HepG2 (cell line): ENCODE measurements around the gene PRKCG. TPM values are rescaled to one million over a fixed set of nuclear protein-coding genes. Genes with fewer than 3 reads are reported as not detected.

Source experiments
- ATAC-seq: fragments of 200-7000 bp; cut with Tn5 transposase; 3 replicates; pipeline ENCODE4 v1.9.1; 2020; ENCODE audit warnings: mild to moderate bottlenecking, moderate library complexity
- BruUV-seq: library from RNA; stranded (reverse); fragments of 400-500 nt; replicated peaks from 2 replicates; lab custom pipeline; 2021; lab: Mats Ljungman, UMichigan
- CTCF ChIA-PET: fragments of 300-600 bp; formaldehyde crosslinking; extraction: SDS; loops from one replicate; lab custom pipeline; 2021; ENCODE audit warnings: low total read pairs, inconsistent platforms, low intra/inter-chr PET ratio; lab: Yijun Ruan, JAX
- POLR2A ChIA-PET: fragments of 350-600 bp; sonication (Branson Sonifier 250); formaldehyde crosslinking; loops from one replicate; lab custom pipeline; 2020; ENCODE audit warnings: antibody characterized with exemption, inconsistent platforms; lab: Yijun Ruan, JAX
- DNase-seq: peaks from one replicate; pipeline ENCODE4 v3.0.0-alpha.2; 2015; ENCODE audit warnings: low spot score
- FAIRE-seq: peaks from 3 replicates; lab custom pipeline; 2011; peaks lifted over from hg19 to GRCh38; lab: Jason Lieb, UNC
- H2AFZ ChIP-seq: one replicate; pipeline ENCODE4 v1.6.1; 2011; ENCODE audit warnings: low read length, inconsistent platforms
- H3K27ac ChIP-seq: fragments of 300-600 bp; 3 replicates; pipeline ENCODE4 v1.8.0; 2011; ENCODE audit warnings: mixed run types, mild to moderate bottlenecking, mixed read lengths, low read length, inconsistent platforms; ENCODE audit not compliant: insufficient read depth; ENCODE audit errors: extremely low read length
- H3K27me3 ChIP-seq, 2 experiments: fragments of 200-600 bp in 1 of 2; 2 replicates in 1 of 2; 3 replicates in 1 of 2; pipeline versions ENCODE4 v1.6.0 to v1.8.0; 2011; ENCODE audit warnings: low read length in 2 of 2, mild to moderate bottlenecking in 2 of 2, moderate library complexity in 2 of 2, inconsistent platforms in 1 of 2; ENCODE audit not compliant: insufficient read depth in 2 of 2, control insufficient read depth in 1 of 2
- H3K36me3 ChIP-seq, 2 experiments: fragments of 200-600 bp in 1 of 2; replicated peaks in 1 of 2; 2 replicates in 1 of 2; 3 replicates in 1 of 2; pipeline versions ENCODE4 v1.5.1 to v1.8.0; 2011; ENCODE audit warnings: low read length in 2 of 2, inconsistent platforms in 1 of 2; ENCODE audit not compliant: insufficient read depth in 2 of 2, control insufficient read depth in 1 of 2
- H3K4me1 ChIP-seq: 2 replicates; pipeline ENCODE4 v1.5.1; 2012; ENCODE audit warnings: low read length, inconsistent platforms; ENCODE audit not compliant: insufficient read depth
- H3K4me2 ChIP-seq: 2 replicates; pipeline ENCODE4 v1.6.0; 2011; ENCODE audit warnings: low read depth, low read length, inconsistent platforms
- H3K4me3 ChIP-seq, 3 experiments: fragments of 200-600 bp in 1 of 3; sonication (generic), shearing (Covaris generic) in 1 of 3; replicated peaks in 1 of 3; 2 replicates each; pipeline ENCODE4 v1.5.1; 2011 to 2016; ENCODE audit warnings: low read length in 3 of 3, inconsistent platforms in 2 of 3, low read depth in 2 of 3, mild to moderate bottlenecking in 2 of 3, control low read depth in 1 of 3, mixed read lengths in 1 of 3; ENCODE audit not compliant: insufficient read depth in 1 of 3
- H3K79me2 ChIP-seq: one replicate; pipeline ENCODE4 v1.6.1; 2011; ENCODE audit warnings: low read length, inconsistent platforms; ENCODE audit not compliant: insufficient read depth
- H3K9ac ChIP-seq: 2 replicates; pipeline ENCODE4 v1.6.0; 2011; ENCODE audit warnings: mild to moderate bottlenecking, low read depth, low read length, inconsistent platforms; ENCODE audit not compliant: insufficient read depth
- H3K9me3 ChIP-seq: 2 replicates; pipeline ENCODE4 v1.5.1; 2012; ENCODE audit warnings: mild to moderate bottlenecking, low read length
- H4K20me1 ChIP-seq: 2 replicates; pipeline ENCODE4 v1.6.0; 2011; ENCODE audit warnings: inconsistent platforms, mild to moderate bottlenecking, low read length, moderate library complexity; ENCODE audit not compliant: insufficient read depth
- FIP1L1 ChIP-seq: fragments of 200-400 bp; formaldehyde crosslinking; IDR thresholded peaks from 2 replicates; pipeline ENCODE4 v1.6.1; 2018; ENCODE audit warnings: low read depth, mild to moderate bottlenecking, low read length, moderate library complexity, borderline replicate concordance; ENCODE audit not compliant: insufficient read depth
- FLYWCH1 ChIP-seq: sonication (generic); formaldehyde crosslinking; IDR thresholded peaks from 2 replicates; pipeline ENCODE4 v1.8.1; 2023; ENCODE audit warnings: mild to moderate bottlenecking, missing genetic modification reagents
- FOXA3 ChIP-seq: IDR thresholded peaks from 2 replicates; pipeline ENCODE4 v1.6.1; 2016; ENCODE audit warnings: missing genetic modification reagents, missing compliant biosample characterization
- HNF4A ChIP-seq: sonication (generic); formaldehyde crosslinking; IDR thresholded peaks from 2 replicates; pipeline ENCODE4 v1.4.0; 2020; ENCODE audit warnings: missing genetic modification reagents
- IRX3 ChIP-seq: sonication (generic); formaldehyde crosslinking; IDR thresholded peaks from 2 replicates; pipeline ENCODE4 v1.8.1; 2023; ENCODE audit warnings: mild to moderate bottlenecking, low read depth, missing genetic modification reagents, borderline replicate concordance
- NFE2 ChIP-seq: sonication (generic); formaldehyde crosslinking; IDR thresholded peaks from 2 replicates; pipeline ENCODE4 v1.4.0; 2020; ENCODE audit warnings: missing genetic modification reagents
- NR3C1 ChIP-seq: sonication (generic); formaldehyde crosslinking; IDR thresholded peaks from 2 replicates; pipeline ENCODE4 v1.4.0; 2020; ENCODE audit warnings: missing genetic modification reagents
- PAF1 ChIP-seq: IDR thresholded peaks from 2 replicates; pipeline ENCODE4 v1.6.1; 2016; ENCODE audit warnings: missing genetic modification reagents, missing compliant biosample characterization
- PHF20 ChIP-seq: sonication (generic); formaldehyde crosslinking; IDR thresholded peaks from 2 replicates; pipeline ENCODE4 v1.5.0; 2020; ENCODE audit warnings: mild to moderate bottlenecking, missing genetic modification reagents
- POLR2AphosphoS2 ChIP-seq: IDR thresholded peaks from 2 replicates; pipeline ENCODE4 v1.6.1; 2011; ENCODE audit warnings: low read depth, low read length, improper control_type of control experiment
- RARG ChIP-seq: sonication (generic); formaldehyde crosslinking; IDR thresholded peaks from 2 replicates; pipeline ENCODE4 v1.4.0; 2020; ENCODE audit warnings: low read depth, mild to moderate bottlenecking, missing genetic modification reagents
- SRF ChIP-seq: IDR thresholded peaks from 2 replicates; pipeline ENCODE4 v1.6.1; 2011; ENCODE audit warnings: mild to moderate bottlenecking, low read depth, low read length, moderate library complexity
- ZBTB38 ChIP-seq: sonication (generic); formaldehyde crosslinking; IDR thresholded peaks from 2 replicates; pipeline ENCODE4 v1.5.1; 2020; ENCODE audit warnings: mild to moderate bottlenecking, missing genetic modification reagents
- ZNF251 ChIP-seq: sonication (generic); formaldehyde crosslinking; IDR thresholded peaks from 2 replicates; pipeline ENCODE4 v1.9.0; 2021; ENCODE audit warnings: mild to moderate bottlenecking, missing genetic modification reagents
- ZNF615 ChIP-seq: sonication (generic); formaldehyde crosslinking; IDR thresholded peaks from 2 replicates; pipeline ENCODE4 v1.5.0; 2020; ENCODE audit warnings: mild to moderate bottlenecking, missing genetic modification reagents, borderline replicate concordance
- ZNF879 ChIP-seq: sonication (generic); formaldehyde crosslinking; IDR thresholded peaks from 2 replicates; pipeline ENCODE4 v1.8.1; 2023; ENCODE audit warnings: missing genetic modification reagents
- WGBS: methylation state at CpG from one replicate; pipeline ENCODE4 v1.1.6; 2017; ENCODE audit warnings: low lambda C conversion rate; 5-methylcytosine and 5-hydroxymethylcytosine counted together
- in situ Hi-C: cut with HindIII; loops from 2 replicates; pipeline ENCODE4 v1.10.0; 2017; ENCODE audit warnings: low pct_unique_long_range_greater_than_20kb; ENCODE audit not compliant: extremely low pct_ligation_motif_present
- intact Hi-C: fragments of 100-400 bp; cut with micrococcal nuclease; formaldehyde crosslinking; loops from one replicate; pipeline ENCODE4 v1.10.0; 2022; ENCODE audit not compliant: unreplicated experiment
- polyA plus RNA-seq, 8 experiments: library from polyadenylated mRNA; depleted of rRNA in 3 of 8; stranded (reverse) in 7 of 8; unstranded in 1 of 8; fragments of >200 nt; fragmentation: Illumina TruSeq in 4 of 8; extraction: Trizol in 4 of 8; gene quantifications; 2 replicates each; pipeline versions ENCODE4 v1.2.1 to v1.2.3, GENCODE V29; 2011 to 2016; ENCODE audit warnings: low read depth in 4 of 8, missing spikeins in 1 of 8, mixed read lengths in 1 of 8; ENCODE audit not compliant: insufficient read depth in 1 of 8
- total RNA-seq, 5 experiments: library from RNA; depleted of rRNA; stranded (reverse); fragments of >200 nt; fragmentation: Illumina TruSeq; extraction: Trizol; gene quantifications; 2 replicates each; pipeline ENCODE4 v1.2.3, GENCODE V29; 2016; ENCODE audit warnings: low read depth in 1 of 5
- TF ChIP-seq, protein P1 (sequence below): sonication (generic); formaldehyde crosslinking; IDR thresholded peaks from 2 replicates; pipeline ENCODE4 v1.4.0; 2020; ENCODE audit warnings: mild to moderate bottlenecking, missing genetic modification reagents
- TF ChIP-seq, protein P2 (sequence below): sonication (generic); formaldehyde crosslinking; IDR thresholded peaks from 2 replicates; pipeline ENCODE4 v1.5.0; 2020; ENCODE audit warnings: missing genetic modification reagents, mild to moderate bottlenecking, borderline replicate concordance

Gene PRKCG
- total and polyA plus RNA-seq, 2 of the 13 experiments (the other 11 are each of a cell fraction or from before 2014, with no cell fraction given) = 0.02 to 0.03 TPM

- TF ChIP-seq FLYWCH1 (CRISPR knock-in tag) (no peak), PHF20 (CRISPR knock-in tag) (0 out of 2 replicates have a peak, but pooled peaks have one; percentile 72), ZNF251 (no peak), POLR2AphosphoS2 (0 out of 2 replicates have a peak, but pooled peaks have one; percentile 10), NFE2 (no peak), RARG (no peak), SRF (no peak), HNF4A (no peak)
- TF ChIP-seq, protein P1, sequence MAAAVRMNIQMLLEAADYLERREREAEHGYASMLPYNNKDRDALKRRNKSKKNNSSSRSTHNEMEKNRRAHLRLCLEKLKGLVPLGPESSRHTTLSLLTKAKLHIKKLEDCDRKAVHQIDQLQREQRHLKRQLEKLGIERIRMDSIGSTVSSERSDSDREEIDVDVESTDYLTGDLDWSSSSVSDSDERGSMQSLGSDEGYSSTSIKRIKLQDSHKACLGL (CRISPR knock-in tag) = no peak
Measured at GRCh38 chr19:53879140-53880081, 2.6 kb upstream of the PRKCG start (continued).

DNA sequence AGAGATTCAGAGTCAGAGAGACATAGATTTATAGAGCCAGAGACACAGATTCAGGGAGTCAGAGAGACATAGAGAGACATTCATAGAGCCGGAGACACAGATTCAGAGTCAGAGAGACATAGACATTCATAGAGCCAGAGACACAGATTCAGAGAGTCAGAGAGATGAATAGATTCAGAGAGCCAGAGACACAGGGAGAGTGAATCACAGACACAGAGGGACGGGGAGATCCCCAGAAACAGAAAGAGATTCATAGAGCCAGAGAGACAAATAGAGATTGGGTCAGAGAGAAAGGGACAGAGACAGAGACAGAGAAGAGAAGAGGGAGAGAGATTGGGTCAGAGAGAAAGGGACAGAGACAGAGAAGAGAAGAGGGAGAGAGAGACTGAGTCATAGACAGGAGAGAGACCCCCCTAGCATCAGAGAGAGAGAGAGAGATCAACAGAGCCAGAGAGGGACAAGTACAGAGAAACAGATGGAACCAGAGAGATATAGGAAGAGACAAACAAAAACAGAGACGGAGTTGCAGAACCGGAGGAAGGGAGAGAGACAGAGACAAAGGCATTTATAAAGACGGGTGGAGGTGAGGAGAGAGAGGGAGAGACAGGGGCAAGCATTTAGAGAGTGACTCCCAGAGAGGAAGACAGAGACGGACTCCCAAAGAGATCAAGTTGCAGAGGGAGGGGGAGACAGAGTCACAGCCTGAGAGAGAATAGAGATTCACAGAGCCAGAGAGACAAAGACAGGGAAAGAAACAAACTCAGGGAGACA lies 1.1 kb upstream of the PRKCG start:
- Histone ChIP-seq H4K20me1 (peaks cover 1% of the 10 kb centered on the region; the same call in 1 of the 2 replicates), H3K4me3 (peak overlapping the region in 2 of 3 experiments; percentile 51 to 68; a peak in 4 of 6 replicates), H3K4me1 (peaks cover 30% of the 10 kb centered on the region), H3K27ac (no peak overlapping the region), H3K9me3 (no peaks in the 10 kb centered on the region), H3K4me2 (peak overlapping the region; percentile 89), H3K79me2 (no peaks in the 10 kb centered on the region), H2AFZ (no peak overlapping the region), H3K27me3 (peaks cover 0 to 38% of the 10 kb centered on the region in 2 experiments; a peak in 3 of 5 replicates), H3K9ac (peak overlapping the region; percentile 38; the same call in 1 of the 2 replicates), H3K36me3 (0 out of 5 replicates have a peak, but pooled peaks cover 0 to under 1% of the 10 kb centered on the region in 2 experiments)
- 14% methylated on average over 6 of the region's 6 CpGs for WGBS
- intact Hi-C loops = no loop called here
- in situ Hi-C loops = loop anchor here (5.0 kb wide), 1 partner anchor 39 kb away; no protein-coding TSS in a partner anchor
- BruUV-seq = no TSS peak
- DNase-seq (no peak), FAIRE-seq (no peak), ATAC-seq (no peak)
- ChIA-PET CTCF (interaction anchor here (2.7 to 3.7 kb wide), 2 partner anchors 28 to 39 kb away, joined by 20 to 34 read pairs; no protein-coding TSS in a partner anchor), POLR2A (interaction anchor here (1.4 to 1.5 kb wide), 3 partner anchors 13 to 16 kb away, joined by 6 to 14 read pairs (median 9); partner anchors contain the start of gene MYADM)
- TF ChIP-seq NR3C1 (CRISPR knock-in tag) (no peak), ZNF879 (CRISPR knock-in tag) (no peak), ZNF615 (CRISPR knock-in tag) (no peak), FIP1L1 (no peak), FOXA3 (no peak), PAF1 (CRISPR knock-in tag) (no peak), IRX3 (no peak), ZBTB38 (no peak)
- TF ChIP-seq, protein P2, sequence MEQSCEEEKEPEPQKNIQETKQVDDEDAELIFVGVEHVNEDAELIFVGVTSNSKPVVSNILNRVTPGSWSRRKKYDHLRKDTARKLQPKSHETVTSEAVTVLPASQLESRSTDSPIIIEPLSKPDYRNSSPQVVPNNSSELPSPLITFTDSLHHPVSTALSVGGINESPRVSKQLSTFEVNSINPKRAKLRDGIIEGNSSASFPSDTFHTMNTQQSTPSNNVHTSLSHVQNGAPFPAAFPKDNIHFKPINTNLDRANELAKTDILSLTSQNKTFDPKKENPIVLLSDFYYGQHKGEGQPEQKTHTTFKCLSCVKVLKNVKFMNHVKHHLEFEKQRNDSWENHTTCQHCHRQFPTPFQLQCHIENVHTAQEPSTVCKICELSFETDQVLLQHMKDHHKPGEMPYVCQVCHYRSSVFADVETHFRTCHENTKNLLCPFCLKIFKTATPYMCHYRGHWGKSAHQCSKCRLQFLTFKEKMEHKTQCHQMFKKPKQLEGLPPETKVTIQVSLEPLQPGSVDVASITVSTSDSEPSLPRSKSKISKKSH = no peak
